ENCODE data around the gene TMEM220.
A peak's percentile ranks its signal among the peaks of the same experiment; 100 is the strongest.
"Not testable (repeated sequence)": the region's sequence is repeated elsewhere in the genome, so short reads cannot be mapped to it uniquely, and the experiment has no call there.

Gene TMEM220

DNA sequence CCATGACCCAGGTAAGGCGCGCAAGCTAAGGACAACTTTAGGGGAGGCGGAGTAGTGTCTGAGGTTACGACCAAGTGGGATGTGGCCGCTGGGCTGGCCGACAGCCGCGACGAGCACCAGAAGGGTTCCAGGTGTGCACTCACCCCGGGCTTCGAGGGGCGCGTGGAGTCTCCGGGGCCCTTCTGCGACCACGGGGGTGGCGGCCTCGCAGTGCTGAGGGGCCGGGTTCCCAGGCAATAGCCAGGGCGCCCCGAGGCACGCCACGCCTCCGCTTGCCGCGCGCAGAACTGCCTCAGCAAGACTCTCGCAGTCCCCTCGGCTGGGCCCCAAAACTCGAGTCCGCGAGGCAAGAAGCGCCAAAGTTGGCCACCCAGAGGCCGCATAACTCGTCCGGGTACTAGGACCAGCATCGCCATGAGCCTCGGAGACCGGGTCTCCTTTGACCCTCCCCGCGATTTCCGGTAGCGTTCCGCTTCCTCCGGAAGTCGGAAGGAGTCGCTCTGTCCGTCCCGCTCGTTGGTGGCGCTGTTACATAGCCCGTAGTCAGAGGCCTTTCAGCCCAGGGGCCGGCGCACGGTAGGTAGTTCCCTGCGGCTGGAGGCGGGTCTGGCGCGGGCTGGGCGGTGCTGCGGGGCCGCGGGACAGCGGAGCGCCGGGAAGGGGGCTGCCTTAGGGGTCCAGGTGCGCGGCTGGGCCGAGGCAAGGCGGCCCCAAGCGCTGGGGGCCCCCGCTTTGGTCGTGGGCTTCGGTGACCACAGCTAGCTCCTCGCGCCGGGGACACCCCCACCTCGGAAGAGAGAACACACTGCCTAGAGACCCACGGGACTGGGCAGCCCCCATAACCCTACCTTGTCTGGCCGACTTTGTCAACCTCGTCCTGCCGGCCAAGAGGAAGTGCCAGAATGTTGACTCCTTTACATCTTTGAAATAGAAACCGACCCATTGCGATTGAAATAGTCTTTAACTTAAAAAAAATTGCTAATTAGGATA lies 32.4 kb downstream of the TMEM220 start, which contains the start of the genes ADPRM and SCO1:
Gene ADPRM (plus strand): TSS at position 503 of the 990 bp plus-strand sequence. CDS start 7,333 bp downstream, outside the sequence.
Gene SCO1 (minus strand): TSS at position 442 of the 990 bp plus-strand sequence. CDS start 26 bp downstream, at position 416.
- H3K27me3 ChIP-seq (replicated peaks; ENCODE audit: control insufficient read depth, insufficient read depth, low read length) = no peaks in the 10 kb centered on the region
- peak within 1 kb of the TSS; percentile 100 for H3K4me3 ChIP-seq (ENCODE audit: low read length)
- peak within 1 kb of the TSS; percentile 97 for H3K9ac ChIP-seq (ENCODE audit: low read length)
- DNase-seq (ENCODE audit: low read depth) = peak; percentile 98
- peaks cover 37% of the 10 kb centered on the region for H3K4me1 ChIP-seq (ENCODE audit: control insufficient read depth, insufficient read depth, low read length)
- H3K9me3 ChIP-seq (ENCODE audit: control insufficient read depth, low read length) = no peaks in the 10 kb centered on the region
- peaks cover 29% of the 10 kb centered on the region for H3K36me3 ChIP-seq (ENCODE audit: control insufficient read depth, insufficient read depth, low read length, severe bottlenecking)

- not testable (repeated sequence) for H3K9me3 ChIP-seq (ENCODE audit: control insufficient read depth, low read length); DNase-seq (ENCODE audit: low read depth); H3K27me3 ChIP-seq (replicated peaks; ENCODE audit: control insufficient read depth, insufficient read depth, low read length)
- Histone ChIP-seq H3K4me1 (ENCODE audit: control insufficient read depth, insufficient read depth, low read length) (peaks cover 33% of the 10 kb centered on the region), H3K4me3 (ENCODE audit: low read length) (peak overlapping the region; percentile 100), H3K9ac (ENCODE audit: low read length) (peak overlapping the region; percentile 97), H3K36me3 (ENCODE audit: control insufficient read depth, insufficient read depth, low read length, severe bottlenecking) (peaks cover 40% of the 10 kb centered on the region)
These were observed 33.9 kb downstream of the TMEM220 start for GRCh38 chr17:10695875-10696407.

- Histone ChIP-seq H3K9me3 (ENCODE audit: control insufficient read depth, low read length) (no peaks in the 10 kb centered on the region), H3K9ac (ENCODE audit: low read length) (no peak overlapping the region), H3K4me3 (ENCODE audit: low read length) (no peak overlapping the region), H3K4me1 (ENCODE audit: control insufficient read depth, insufficient read depth, low read length) (peaks cover 19% of the 10 kb centered on the region), H3K36me3 (ENCODE audit: control insufficient read depth, insufficient read depth, low read length, severe bottlenecking) (peaks cover 83% of the 10 kb centered on the region), H3K27me3 (replicated peaks; ENCODE audit: control insufficient read depth, insufficient read depth, low read length) (no peaks in the 10 kb centered on the region)
- no peak for DNase-seq (ENCODE audit: low read depth)
These were observed 42.3 kb downstream of the TMEM220 start for GRCh38 chr17:10687499-10687898.

DNA sequence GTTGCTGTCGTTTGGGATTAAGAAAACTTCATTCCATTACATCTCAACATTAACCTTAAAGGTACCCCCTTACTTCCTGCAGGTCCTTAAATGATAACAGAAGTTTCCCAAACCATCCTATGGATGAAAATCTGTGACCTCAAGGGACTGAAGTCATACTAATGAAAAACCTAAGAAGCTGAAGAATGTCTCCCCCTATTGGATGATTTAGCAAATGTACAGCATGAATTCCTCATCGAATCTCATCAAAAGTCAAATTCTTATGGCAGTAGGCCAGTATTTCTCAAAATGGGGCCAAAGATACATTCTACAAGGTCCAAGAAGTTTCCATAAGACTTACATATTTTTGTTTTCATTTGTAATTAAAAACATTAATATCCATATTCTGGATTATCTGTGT lies 46.0 kb downstream of the TMEM220 start:
- peaks cover 41% of the 10 kb centered on the region for H3K4me1 ChIP-seq (ENCODE audit: control insufficient read depth, insufficient read depth, low read length)
- peak; percentile 40 for DNase-seq (ENCODE audit: low read depth)
- no peaks in the 10 kb centered on the region for H3K27me3 ChIP-seq (replicated peaks; ENCODE audit: control insufficient read depth, insufficient read depth, low read length)
- H3K9ac ChIP-seq (ENCODE audit: low read length) = no peak overlapping the region
- no peak overlapping the region for H3K4me3 ChIP-seq (ENCODE audit: low read length)
- peaks cover 70% of the 10 kb centered on the region for H3K36me3 ChIP-seq (ENCODE audit: control insufficient read depth, insufficient read depth, low read length, severe bottlenecking)
- no peaks in the 10 kb centered on the region for H3K9me3 ChIP-seq (ENCODE audit: control insufficient read depth, low read length)

DNA sequence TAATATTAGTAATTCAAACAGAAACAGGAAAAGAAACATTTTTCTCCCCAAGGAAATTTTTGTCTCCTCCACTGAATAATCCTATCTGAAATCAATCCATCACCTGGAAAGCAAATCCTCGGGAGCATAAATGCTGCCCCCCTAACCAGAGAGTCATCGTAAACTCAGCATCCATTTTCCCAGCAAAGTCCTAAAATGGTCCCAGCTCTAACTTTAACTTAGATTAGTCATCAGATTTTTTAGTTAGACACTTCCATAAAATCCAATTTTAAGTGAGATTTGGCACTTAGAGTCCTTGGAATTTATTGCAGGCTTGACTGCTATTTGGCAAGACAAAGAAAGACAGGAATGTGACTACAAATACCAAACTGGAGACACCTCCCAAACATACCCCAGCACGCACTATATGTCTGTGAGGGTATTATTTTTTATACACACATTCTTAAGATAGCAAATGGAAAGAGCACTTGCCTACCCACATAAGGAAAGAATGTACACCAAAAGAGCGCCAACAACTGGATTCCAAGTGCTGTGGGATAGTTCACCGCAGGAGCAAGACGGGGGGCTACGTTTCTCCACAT lies 47.9 kb downstream of the TMEM220 start:
- peak overlapping the region; percentile 59 for H3K9ac ChIP-seq (ENCODE audit: low read length)
- peak; percentile 55 for DNase-seq (ENCODE audit: low read depth)
- H3K36me3 ChIP-seq (ENCODE audit: control insufficient read depth, insufficient read depth, low read length, severe bottlenecking) = peaks cover 66% of the 10 kb centered on the region
- H3K4me3 ChIP-seq (ENCODE audit: low read length) = no peak overlapping the region
- no peaks in the 10 kb centered on the region for H3K9me3 ChIP-seq (ENCODE audit: control insufficient read depth, low read length)
- no peaks in the 10 kb centered on the region for H3K27me3 ChIP-seq (replicated peaks; ENCODE audit: control insufficient read depth, insufficient read depth, low read length)
- H3K4me1 ChIP-seq (ENCODE audit: control insufficient read depth, insufficient read depth, low read length) = peaks cover 41% of the 10 kb centered on the region

GRCh38 chr17:10674704-10675103 lies 55.1 kb downstream of the TMEM220 start:
- Histone ChIP-seq H3K4me3 (ENCODE audit: low read length) (no peak overlapping the region), H3K4me1 (ENCODE audit: control insufficient read depth, insufficient read depth, low read length) (peaks cover 17% of the 10 kb centered on the region), H3K9me3 (ENCODE audit: control insufficient read depth, low read length) (no peaks in the 10 kb centered on the region), H3K36me3 (ENCODE audit: control insufficient read depth, insufficient read depth, low read length, severe bottlenecking) (peaks cover 31% of the 10 kb centered on the region), H3K27me3 (replicated peaks; ENCODE audit: control insufficient read depth, insufficient read depth, low read length) (no peaks in the 10 kb centered on the region), H3K9ac (ENCODE audit: low read length) (no peak overlapping the region)
- DNase-seq (ENCODE audit: low read depth) = no peak

GRCh38 chr17:10673312-10673711 lies 56.5 kb downstream of the TMEM220 start:
- no peak for DNase-seq (ENCODE audit: low read depth)
- H3K9me3 ChIP-seq (ENCODE audit: control insufficient read depth, low read length) = no peaks in the 10 kb centered on the region
- peaks cover 22% of the 10 kb centered on the region for H3K36me3 ChIP-seq (ENCODE audit: control insufficient read depth, insufficient read depth, low read length, severe bottlenecking)
- peaks cover 28% of the 10 kb centered on the region for H3K4me1 ChIP-seq (ENCODE audit: control insufficient read depth, insufficient read depth, low read length)
- no peaks in the 10 kb centered on the region for H3K27me3 ChIP-seq (replicated peaks; ENCODE audit: control insufficient read depth, insufficient read depth, low read length)
- H3K9ac ChIP-seq (ENCODE audit: low read length) = peak overlapping the region; percentile 8
- H3K4me3 ChIP-seq (ENCODE audit: low read length) = no peak overlapping the region

DNA sequence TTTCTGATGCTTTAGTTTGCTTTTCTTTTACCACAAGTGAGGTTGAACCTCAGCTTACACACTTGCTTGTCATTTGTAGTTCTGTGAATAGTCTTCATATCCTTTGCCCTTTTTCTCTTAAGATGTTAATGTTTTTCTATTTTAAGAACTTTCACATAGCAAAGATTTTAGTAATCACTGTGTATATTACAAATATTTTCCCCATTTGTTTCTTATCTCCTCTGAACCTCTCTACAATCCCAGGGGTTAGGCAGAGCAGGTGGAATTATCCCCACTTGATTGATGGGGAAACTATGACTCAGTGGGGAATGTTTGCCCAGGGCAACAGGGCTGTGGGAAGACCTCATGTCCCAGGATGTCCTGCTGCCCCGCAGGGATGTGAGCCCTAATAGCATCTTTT lies 61.0 kb downstream of the TMEM220 start:
- Histone ChIP-seq H3K4me3 (ENCODE audit: low read length) (no peak overlapping the region), H3K4me1 (ENCODE audit: control insufficient read depth, insufficient read depth, low read length) (peaks cover 35% of the 10 kb centered on the region), H3K27me3 (replicated peaks; ENCODE audit: control insufficient read depth, insufficient read depth, low read length) (no peaks in the 10 kb centered on the region), H3K9ac (ENCODE audit: low read length) (peak overlapping the region; percentile 48), H3K36me3 (ENCODE audit: control insufficient read depth, insufficient read depth, low read length, severe bottlenecking) (no peaks in the 10 kb centered on the region), H3K9me3 (ENCODE audit: control insufficient read depth, low read length) (no peaks in the 10 kb centered on the region)
- peak; percentile 32 for DNase-seq (ENCODE audit: low read depth)

DNA sequence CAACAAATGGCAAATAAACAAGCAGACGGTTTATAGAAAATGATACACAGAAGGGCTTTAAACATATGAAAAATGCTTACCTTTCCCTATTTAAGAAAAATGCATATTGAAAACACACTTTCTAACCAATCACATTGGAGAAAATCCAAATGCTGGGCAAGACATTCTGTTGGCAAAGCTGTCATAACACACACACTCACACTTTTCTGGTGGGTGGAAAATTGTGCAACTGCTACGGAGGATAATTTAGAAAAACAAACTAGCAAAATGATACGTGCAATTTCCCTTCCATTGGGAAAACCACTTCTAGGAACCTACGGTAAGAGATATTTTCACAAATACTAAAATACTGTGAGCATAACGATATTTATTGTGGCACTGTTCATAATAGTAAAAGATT lies 62.9 kb downstream of the TMEM220 start:
- no peaks in the 10 kb centered on the region for H3K9me3 ChIP-seq (ENCODE audit: control insufficient read depth, low read length)
- H3K36me3 ChIP-seq (ENCODE audit: control insufficient read depth, insufficient read depth, low read length, severe bottlenecking) = no peaks in the 10 kb centered on the region

DNA sequence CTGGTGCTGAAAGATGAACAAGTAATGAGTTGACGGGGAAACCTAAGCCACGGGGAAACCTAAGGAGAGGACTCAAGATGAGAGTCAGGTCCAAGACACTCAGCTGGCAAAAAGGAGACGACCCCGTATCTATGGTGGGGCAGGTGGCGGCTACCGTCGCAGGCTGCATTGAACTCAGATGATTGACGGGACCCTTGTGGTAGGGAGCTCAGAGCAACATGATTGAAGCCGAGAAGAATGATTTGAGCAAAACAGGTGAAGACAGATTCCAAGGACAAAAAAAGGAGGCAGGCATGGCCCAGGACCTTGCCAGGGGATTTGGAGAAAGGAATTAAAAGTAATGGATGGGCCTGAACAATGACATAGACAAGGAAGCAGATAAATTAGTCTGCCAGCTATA lies 65.3 kb downstream of the TMEM220 start:
- no peak overlapping the region for H3K9ac ChIP-seq (ENCODE audit: low read length)
- no peak overlapping the region for H3K4me3 ChIP-seq (ENCODE audit: low read length)
- H3K9me3 ChIP-seq (ENCODE audit: control insufficient read depth, low read length) = no peaks in the 10 kb centered on the region
- H3K4me1 ChIP-seq (ENCODE audit: control insufficient read depth, insufficient read depth, low read length) = peaks cover 19% of the 10 kb centered on the region
- DNase-seq (ENCODE audit: low read depth) = no peak
- H3K36me3 ChIP-seq (ENCODE audit: control insufficient read depth, insufficient read depth, low read length, severe bottlenecking) = no peaks in the 10 kb centered on the region
- no peaks in the 10 kb centered on the region for H3K27me3 ChIP-seq (replicated peaks; ENCODE audit: control insufficient read depth, insufficient read depth, low read length)

More for the DNA sequence above, 62.9 kb downstream of the TMEM220 start:
- Histone ChIP-seq H3K4me1 (ENCODE audit: control insufficient read depth, insufficient read depth, low read length) (peaks cover 28% of the 10 kb centered on the region), H3K4me3 (ENCODE audit: low read length) (no peak overlapping the region), H3K27me3 (replicated peaks; ENCODE audit: control insufficient read depth, insufficient read depth, low read length) (no peaks in the 10 kb centered on the region), H3K9ac (ENCODE audit: low read length) (no peak overlapping the region)
- peak; percentile 35 for DNase-seq (ENCODE audit: low read depth)
